Duodenal mucosa (tissue), 2 donors: ENCODE results near the gene MUL1.

ENCODE experiments used
- H3K27ac ChIP-seq: one replicate; pipeline ENCODE4 v1.7.0; 2013; ENCODE audit warnings: low read depth, low read length
- H3K27me3 ChIP-seq, 2 donors: one replicate each; pipeline ENCODE4 v1.7.0; 2013; ENCODE audit warnings: low read length in 2 of 2, control low read depth in 1 of 2; ENCODE audit not compliant: insufficient read depth in 2 of 2, control insufficient read depth in 1 of 2
- H3K36me3 ChIP-seq, 2 donors: one replicate each; pipeline ENCODE4 v1.7.0; 2013; ENCODE audit warnings: low read length in 2 of 2, control low read depth in 1 of 2; ENCODE audit not compliant: insufficient read depth in 2 of 2, control insufficient read depth in 1 of 2
- H3K4me1 ChIP-seq, 2 donors: one replicate each; pipeline ENCODE4 v1.7.0; 2013; ENCODE audit warnings: low read length in 2 of 2, control low read depth in 1 of 2; ENCODE audit not compliant: insufficient read depth in 2 of 2, control insufficient read depth in 1 of 2
- H3K4me3 ChIP-seq, 2 donors: one replicate each; pipeline ENCODE4 v1.7.0; 2013; ENCODE audit warnings: low read length in 2 of 2, low read depth in 1 of 2
- H3K9ac ChIP-seq, 2 donors: one replicate each; pipeline ENCODE4 v1.7.0; 2013; ENCODE audit warnings: low read length in 2 of 2, low read depth in 1 of 2
- H3K9me3 ChIP-seq, 2 donors: one replicate each; pipeline ENCODE4 v1.7.0; 2013; ENCODE audit warnings: low read length in 2 of 2, control low read depth in 1 of 2; ENCODE audit not compliant: control insufficient read depth in 1 of 2

The MUL1 gene

GRCh38 chr1:20472121-20472520 is 35.8 kb downstream of the MUL1 start:
- Histone ChIP-seq H3K27me3 (peaks cover 0 to 3% of the 10 kb centered on the region in 2 donors), H3K9ac (no peak overlapping the region), H3K27ac (no peak overlapping the region), H3K4me1 (peaks cover 37 to 44% of the 10 kb centered on the region in 2 donors), H3K9me3 (no peaks in the 10 kb centered on the region), H3K36me3 (no peaks in the 10 kb centered on the region), H3K4me3 (no peak overlapping the region)

GRCh38 chr1:20470194-20470593 is 37.8 kb downstream of the MUL1 start:
- Histone ChIP-seq H3K4me1 (peaks cover 22 to 27% of the 10 kb centered on the region in 2 donors), H3K9me3 (no peaks in the 10 kb centered on the region), H3K27ac (no peak overlapping the region), H3K9ac (no peak overlapping the region), H3K4me3 (no peak overlapping the region), H3K27me3 (peaks cover 0 to 3% of the 10 kb centered on the region in 2 donors), H3K36me3 (no peaks in the 10 kb centered on the region)

DNA sequence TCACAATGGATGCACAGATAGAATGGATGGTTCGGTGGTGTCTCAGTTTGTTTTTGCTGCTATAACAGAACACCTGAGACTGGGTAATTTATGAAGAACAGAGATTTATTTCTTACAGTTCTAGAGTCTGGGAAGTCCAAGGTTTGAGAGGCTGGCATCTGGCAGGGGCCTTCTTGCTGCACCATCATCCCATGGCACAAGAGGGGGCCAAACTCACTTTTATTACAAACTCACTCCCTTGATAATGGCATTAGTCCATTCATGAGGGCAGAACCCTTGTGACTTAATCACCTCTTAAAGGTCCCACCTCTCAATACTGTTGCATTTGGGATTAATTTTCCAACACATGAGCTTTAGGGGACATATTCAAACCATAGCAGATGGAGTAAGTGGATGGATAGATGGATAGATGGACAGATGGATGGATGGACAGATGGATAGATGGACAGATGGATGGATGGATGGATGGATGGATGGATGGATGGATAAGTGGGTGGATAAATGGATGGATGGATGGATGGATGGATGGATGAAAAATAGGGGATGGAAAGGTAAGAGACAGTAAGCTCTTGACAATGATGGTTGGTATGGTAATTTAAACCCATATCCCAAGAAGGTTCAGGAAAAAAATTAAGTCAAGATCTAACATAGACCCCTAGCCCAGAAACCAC is 38.4 kb downstream of the MUL1 start:
- H3K36me3 ChIP-seq = no peaks in the 10 kb centered on the region
- no peak overlapping the region for H3K4me3 ChIP-seq
- peaks cover 3 to 4% of the 10 kb centered on the region in 2 donors for H3K27me3 ChIP-seq
- no peaks in the 10 kb centered on the region for H3K9me3 ChIP-seq
- H3K27ac ChIP-seq = no peak overlapping the region
- H3K4me1 ChIP-seq = peaks cover 15 to 20% of the 10 kb centered on the region in 2 donors
- no peak overlapping the region for H3K9ac ChIP-seq

GRCh38 chr1:20466273-20466672 is 41.7 kb downstream of the MUL1 start:
- no peaks in the 10 kb centered on the region for H3K36me3 ChIP-seq
- H3K9ac ChIP-seq = no peak overlapping the region
- no peak overlapping the region for H3K4me3 ChIP-seq
- H3K27me3 ChIP-seq = peaks cover 0 to 5% of the 10 kb centered on the region in 2 donors
- no peaks in the 10 kb centered on the region for H3K4me1 ChIP-seq
- H3K27ac ChIP-seq = no peak overlapping the region
- H3K9me3 ChIP-seq = no peaks in the 10 kb centered on the region

DNA sequence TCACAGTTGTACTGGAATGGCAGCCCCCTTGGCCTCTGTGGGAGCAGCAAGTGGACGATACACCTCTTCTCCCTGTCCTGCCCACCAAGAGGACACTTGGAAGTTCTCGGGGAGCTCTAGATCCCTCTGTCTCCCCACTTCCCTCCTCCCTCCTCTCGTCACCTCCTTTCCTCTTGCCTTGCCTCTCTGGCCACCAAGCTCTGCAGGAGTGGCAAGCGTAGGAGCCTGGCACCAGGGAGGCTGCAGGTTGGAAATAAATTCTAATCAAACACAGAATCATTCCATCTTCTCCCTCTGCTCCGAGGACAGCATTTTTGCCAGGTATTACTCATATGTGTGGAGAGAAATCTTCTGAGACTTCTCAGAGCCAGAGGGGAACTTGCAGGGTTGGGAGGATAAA is 42.8 kb downstream of the MUL1 start:
- Histone ChIP-seq H3K9me3 (no peaks in the 10 kb centered on the region), H3K27me3 (peaks cover 0 to 5% of the 10 kb centered on the region in 2 donors), H3K4me1 (no peaks in the 10 kb centered on the region), H3K36me3 (no peaks in the 10 kb centered on the region), H3K27ac (no peak overlapping the region), H3K4me3 (no peak overlapping the region), H3K9ac (no peak overlapping the region)

DNA sequence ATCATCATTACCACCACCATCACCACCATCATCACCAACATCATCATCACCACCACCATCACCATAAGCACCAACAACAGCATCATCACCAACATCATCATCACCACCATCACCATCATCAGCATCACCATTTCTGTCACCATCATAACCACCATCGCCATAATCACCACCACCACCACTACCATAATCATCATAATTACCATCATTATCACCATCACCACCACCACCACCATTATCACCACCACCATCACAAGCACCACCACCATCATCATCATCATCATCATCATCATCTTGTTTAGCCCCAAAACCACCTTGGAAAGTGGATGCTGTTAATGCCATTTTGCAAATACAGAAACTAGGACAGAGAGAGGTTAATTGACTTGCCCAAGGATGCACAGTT is 44.4 kb downstream of the MUL1 start:
- no peak overlapping the region for H3K27ac ChIP-seq
- no peaks in the 10 kb centered on the region for H3K4me1 ChIP-seq
- no peaks in the 10 kb centered on the region for H3K36me3 ChIP-seq
- H3K27me3 ChIP-seq = peaks cover 3 to 5% of the 10 kb centered on the region in 2 donors
- no peaks in the 10 kb centered on the region for H3K9me3 ChIP-seq
- no peak overlapping the region for H3K4me3 ChIP-seq
- no peak overlapping the region for H3K9ac ChIP-seq

GRCh38 chr1:20462397-20462796 is 45.6 kb downstream of the MUL1 start:
- Histone ChIP-seq H3K27me3 (peaks cover 3 to 5% of the 10 kb centered on the region in 2 donors), H3K4me3 (no peak overlapping the region), H3K4me1 (no peaks in the 10 kb centered on the region), H3K27ac (no peak overlapping the region), H3K9ac (no peak overlapping the region), H3K9me3 (no peaks in the 10 kb centered on the region), H3K36me3 (no peaks in the 10 kb centered on the region)

DNA sequence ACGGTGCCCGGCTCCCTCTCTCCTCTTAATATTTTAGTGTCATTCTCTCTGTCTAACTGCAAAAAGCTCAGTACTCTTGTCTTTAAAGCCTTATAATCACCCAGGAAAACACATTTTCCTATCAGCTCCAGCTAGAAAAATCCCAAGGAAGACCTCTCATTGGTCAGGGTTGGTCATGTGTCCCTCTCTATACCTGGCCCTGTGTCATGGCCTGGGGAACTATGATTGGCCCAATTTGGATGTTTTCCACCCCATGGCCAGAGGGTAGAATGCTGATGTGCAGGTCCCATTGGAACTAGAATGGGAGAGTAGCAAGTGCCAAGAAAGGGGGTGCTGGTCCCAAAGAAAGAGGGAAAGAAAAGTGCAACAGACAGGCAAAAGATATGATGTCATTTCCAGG is 49.2 kb downstream of the MUL1 start:
- Histone ChIP-seq H3K27ac (no peak overlapping the region), H3K4me3 (no peak overlapping the region), H3K36me3 (no peaks in the 10 kb centered on the region), H3K9ac (no peak overlapping the region), H3K4me1 (no peaks in the 10 kb centered on the region), H3K27me3 (peaks cover 3 to 6% of the 10 kb centered on the region in 2 donors), H3K9me3 (no peaks in the 10 kb centered on the region)

DNA sequence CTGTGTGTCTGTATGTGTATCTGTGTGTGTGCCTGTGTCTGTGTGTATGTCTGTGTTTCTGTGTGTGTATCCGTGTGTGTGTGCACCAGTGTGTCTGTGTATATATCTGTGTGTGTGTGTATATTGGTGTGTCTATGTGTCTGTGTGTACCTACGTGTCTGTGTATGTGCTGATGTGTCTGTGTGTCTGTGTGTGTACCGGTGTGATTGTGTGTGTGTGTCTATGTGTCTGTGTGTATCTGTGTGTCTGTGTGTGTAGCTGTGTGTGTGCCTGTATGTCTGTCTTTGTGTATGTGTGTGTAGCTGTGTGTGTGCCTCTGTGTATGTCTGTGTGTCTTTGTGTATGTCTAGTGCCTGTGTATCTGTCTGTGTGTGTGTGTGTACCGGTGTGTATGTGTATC is 53.9 kb downstream of the MUL1 start:
- no peaks in the 10 kb centered on the region for H3K36me3 ChIP-seq
- no peak overlapping the region for H3K27ac ChIP-seq
- H3K9ac ChIP-seq = no peak overlapping the region
- no peaks in the 10 kb centered on the region for H3K9me3 ChIP-seq
- no peak overlapping the region for H3K4me3 ChIP-seq
- H3K4me1 ChIP-seq = no peaks in the 10 kb centered on the region
- peaks cover 8 to 13% of the 10 kb centered on the region in 2 donors for H3K27me3 ChIP-seq

DNA sequence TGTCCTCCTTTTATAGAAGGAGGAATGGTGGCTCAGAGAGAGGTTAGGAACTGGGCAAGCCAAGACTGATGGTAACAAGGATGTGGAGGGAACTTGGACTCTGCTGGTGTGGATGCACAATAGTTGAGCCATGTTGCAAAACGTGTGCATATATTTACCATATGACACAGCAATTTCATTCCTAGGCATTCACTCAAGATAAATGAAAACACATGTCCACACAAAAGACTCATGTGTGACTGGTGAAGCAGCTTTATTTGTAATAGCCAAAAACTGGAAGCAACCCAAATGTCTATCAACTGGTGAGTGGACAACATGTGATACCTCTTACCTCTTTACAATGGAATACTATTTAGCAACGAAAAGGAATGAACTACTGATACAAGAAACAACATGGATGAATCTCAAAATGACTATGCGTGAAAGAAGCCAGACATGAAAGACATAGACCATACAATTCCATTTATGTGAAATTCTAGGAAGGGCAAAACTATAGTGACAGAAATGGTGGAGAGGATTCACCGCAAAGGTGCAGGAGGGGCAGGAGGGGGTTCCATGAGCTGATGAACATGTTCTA is 58.1 kb downstream of the MUL1 start:
- H3K4me1 ChIP-seq = no peaks in the 10 kb centered on the region

More for the DNA sequence above, 58.1 kb downstream of the MUL1 start:
- H3K36me3 ChIP-seq = no peaks in the 10 kb centered on the region
- no peaks in the 10 kb centered on the region for H3K9me3 ChIP-seq
- H3K27me3 ChIP-seq = peaks cover 8 to 12% of the 10 kb centered on the region in 2 donors
- no peak overlapping the region for H3K9ac ChIP-seq
- no peak overlapping the region for H3K4me3 ChIP-seq
- no peak overlapping the region for H3K27ac ChIP-seq
